H1 (cell line): ENCODE results near the gene AFF2. TPM values are rescaled to one million over a fixed set of nuclear protein-coding genes. Genes with fewer than 3 reads are reported as not detected.

Source experiments
- CBX8 ChIP-seq: fragments of 300-800, 300-1000 bp; sonication (generic); IDR thresholded peaks from 2 replicates; pipeline ENCODE4 v1.7.1; 2016; ENCODE audit warnings: low read depth, low read length, borderline replicate concordance
- CEBPB ChIP-seq: IDR thresholded peaks from 2 replicates; pipeline ENCODE4 v1.6.1; 2012; ENCODE audit warnings: low read depth, low read length
- SIRT6 ChIP-seq: IDR thresholded peaks from one replicate; pipeline ENCODE4 v1.7.1; 2012; ENCODE audit warnings: low read length, inconsistent platforms
- TBP ChIP-seq: IDR thresholded peaks from 2 replicates; pipeline ENCODE4 v1.6.1; 2011; ENCODE audit warnings: low read depth, low read length, improper control_type of control experiment
- polyA plus RNA-seq, 7 experiments: library from polyadenylated mRNA; depleted of rRNA in 3 of 7; stranded (reverse) in 5 of 7; unstranded in 2 of 7; fragments of >200 nt in 5 of 7; fragments of 200-250 nt in 2 of 7; gene quantifications; 1 replicate in 5 of 7; 2 replicates in 1 of 7; 4 replicates in 1 of 7; pipeline versions ENCODE4 v1.2.1 to v1.2.3, GENCODE V29; 2011 to 2013; ENCODE audit warnings: missing spikeins in 2 of 7, mixed read lengths in 2 of 7
- total RNA-seq: library from RNA; stranded (reverse); fragmentation: NEBNext Ultra II Directional; extraction: Animal tissue kit (Norgen Biotek cat#: 25700); gene quantifications from 2 replicates; pipeline ENCODE4 v1.2.1, GENCODE V29; 2021
- TF ChIP-seq, protein P1 (sequence below): fragments of 300-600 bp; sonication (generic); IDR thresholded peaks from 2 replicates; pipeline ENCODE4 v1.7.1; 2012; ENCODE audit warnings: low read length, moderate library complexity, mild to moderate bottlenecking, inconsistent platforms; ENCODE audit not compliant: insufficient replicate concordance

Gene AFF2
- total and polyA plus RNA-seq, 2 of the 8 experiments (the other 6 are each of a cell fraction or from before 2014, with no cell fraction given) = 2.0 to 7.3 TPM

GRCh38 chrX:148517176-148517575 lies 16.8 kb downstream of the AFF2 start (continued):
- TF ChIP-seq, protein P1, sequence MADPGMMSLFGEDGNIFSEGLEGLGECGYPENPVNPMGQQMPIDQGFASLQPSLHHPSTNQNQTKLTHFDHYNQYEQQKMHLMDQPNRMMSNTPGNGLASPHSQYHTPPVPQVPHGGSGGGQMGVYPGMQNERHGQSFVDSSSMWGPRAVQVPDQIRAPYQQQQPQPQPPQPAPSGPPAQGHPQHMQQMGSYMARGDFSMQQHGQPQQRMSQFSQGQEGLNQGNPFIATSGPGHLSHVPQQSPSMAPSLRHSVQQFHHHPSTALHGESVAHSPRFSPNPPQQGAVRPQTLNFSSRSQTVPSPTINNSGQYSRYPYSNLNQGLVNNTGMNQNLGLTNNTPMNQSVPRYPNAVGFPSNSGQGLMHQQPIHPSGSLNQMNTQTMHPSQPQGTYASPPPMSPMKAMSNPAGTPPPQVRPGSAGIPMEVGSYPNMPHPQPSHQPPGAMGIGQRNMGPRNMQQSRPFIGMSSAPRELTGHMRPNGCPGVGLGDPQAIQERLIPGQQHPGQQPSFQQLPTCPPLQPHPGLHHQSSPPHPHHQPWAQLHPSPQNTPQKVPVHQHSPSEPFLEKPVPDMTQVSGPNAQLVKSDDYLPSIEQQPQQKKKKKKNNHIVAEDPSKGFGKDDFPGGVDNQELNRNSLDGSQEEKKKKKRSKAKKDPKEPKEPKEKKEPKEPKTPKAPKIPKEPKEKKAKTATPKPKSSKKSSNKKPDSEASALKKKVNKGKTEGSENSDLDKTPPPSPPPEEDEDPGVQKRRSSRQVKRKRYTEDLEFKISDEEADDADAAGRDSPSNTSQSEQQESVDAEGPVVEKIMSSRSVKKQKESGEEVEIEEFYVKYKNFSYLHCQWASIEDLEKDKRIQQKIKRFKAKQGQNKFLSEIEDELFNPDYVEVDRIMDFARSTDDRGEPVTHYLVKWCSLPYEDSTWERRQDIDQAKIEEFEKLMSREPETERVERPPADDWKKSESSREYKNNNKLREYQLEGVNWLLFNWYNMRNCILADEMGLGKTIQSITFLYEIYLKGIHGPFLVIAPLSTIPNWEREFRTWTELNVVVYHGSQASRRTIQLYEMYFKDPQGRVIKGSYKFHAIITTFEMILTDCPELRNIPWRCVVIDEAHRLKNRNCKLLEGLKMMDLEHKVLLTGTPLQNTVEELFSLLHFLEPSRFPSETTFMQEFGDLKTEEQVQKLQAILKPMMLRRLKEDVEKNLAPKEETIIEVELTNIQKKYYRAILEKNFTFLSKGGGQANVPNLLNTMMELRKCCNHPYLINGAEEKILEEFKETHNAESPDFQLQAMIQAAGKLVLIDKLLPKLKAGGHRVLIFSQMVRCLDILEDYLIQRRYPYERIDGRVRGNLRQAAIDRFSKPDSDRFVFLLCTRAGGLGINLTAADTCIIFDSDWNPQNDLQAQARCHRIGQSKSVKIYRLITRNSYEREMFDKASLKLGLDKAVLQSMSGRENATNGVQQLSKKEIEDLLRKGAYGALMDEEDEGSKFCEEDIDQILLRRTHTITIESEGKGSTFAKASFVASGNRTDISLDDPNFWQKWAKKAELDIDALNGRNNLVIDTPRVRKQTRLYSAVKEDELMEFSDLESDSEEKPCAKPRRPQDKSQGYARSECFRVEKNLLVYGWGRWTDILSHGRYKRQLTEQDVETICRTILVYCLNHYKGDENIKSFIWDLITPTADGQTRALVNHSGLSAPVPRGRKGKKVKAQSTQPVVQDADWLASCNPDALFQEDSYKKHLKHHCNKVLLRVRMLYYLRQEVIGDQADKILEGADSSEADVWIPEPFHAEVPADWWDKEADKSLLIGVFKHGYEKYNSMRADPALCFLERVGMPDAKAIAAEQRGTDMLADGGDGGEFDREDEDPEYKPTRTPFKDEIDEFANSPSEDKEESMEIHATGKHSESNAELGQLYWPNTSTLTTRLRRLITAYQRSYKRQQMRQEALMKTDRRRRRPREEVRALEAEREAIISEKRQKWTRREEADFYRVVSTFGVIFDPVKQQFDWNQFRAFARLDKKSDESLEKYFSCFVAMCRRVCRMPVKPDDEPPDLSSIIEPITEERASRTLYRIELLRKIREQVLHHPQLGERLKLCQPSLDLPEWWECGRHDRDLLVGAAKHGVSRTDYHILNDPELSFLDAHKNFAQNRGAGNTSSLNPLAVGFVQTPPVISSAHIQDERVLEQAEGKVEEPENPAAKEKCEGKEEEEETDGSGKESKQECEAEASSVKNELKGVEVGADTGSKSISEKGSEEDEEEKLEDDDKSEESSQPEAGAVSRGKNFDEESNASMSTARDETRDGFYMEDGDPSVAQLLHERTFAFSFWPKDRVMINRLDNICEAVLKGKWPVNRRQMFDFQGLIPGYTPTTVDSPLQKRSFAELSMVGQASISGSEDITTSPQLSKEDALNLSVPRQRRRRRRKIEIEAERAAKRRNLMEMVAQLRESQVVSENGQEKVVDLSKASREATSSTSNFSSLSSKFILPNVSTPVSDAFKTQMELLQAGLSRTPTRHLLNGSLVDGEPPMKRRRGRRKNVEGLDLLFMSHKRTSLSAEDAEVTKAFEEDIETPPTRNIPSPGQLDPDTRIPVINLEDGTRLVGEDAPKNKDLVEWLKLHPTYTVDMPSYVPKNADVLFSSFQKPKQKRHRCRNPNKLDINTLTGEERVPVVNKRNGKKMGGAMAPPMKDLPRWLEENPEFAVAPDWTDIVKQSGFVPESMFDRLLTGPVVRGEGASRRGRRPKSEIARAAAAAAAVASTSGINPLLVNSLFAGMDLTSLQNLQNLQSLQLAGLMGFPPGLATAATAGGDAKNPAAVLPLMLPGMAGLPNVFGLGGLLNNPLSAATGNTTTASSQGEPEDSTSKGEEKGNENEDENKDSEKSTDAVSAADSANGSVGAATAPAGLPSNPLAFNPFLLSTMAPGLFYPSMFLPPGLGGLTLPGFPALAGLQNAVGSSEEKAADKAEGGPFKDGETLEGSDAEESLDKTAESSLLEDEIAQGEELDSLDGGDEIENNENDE = no peak
- no peak for TF ChIP-seq TBP
- no peak for TF ChIP-seq CEBPB
- TF ChIP-seq SIRT6 = no peak
- no peak for TF ChIP-seq CBX8
